Measurements from ENCODE around the gene RAB3GAP2. TPM values are rescaled to one million over a fixed set of nuclear protein-coding genes. Genes with fewer than 3 reads are reported as not detected.

The RAB3GAP2 gene
- 10 to 100 TPM; 21.9 to 35.8 (median 28.5) TPM for total RNA-seq
- polyA plus RNA-seq, result 10 to 100 TPM in 1 of 2 donors, 1 to 10 TPM in 1; 5.7 to 10.8 TPM
- long read RNA-seq, donor 1, partial matches to known transcripts, result 2 of 28 reads
- long read RNA-seq, donor 1, other reads (novel, unspliced or antisense), result 25 of 28 reads
- long read RNA-seq, donor 2, partial matches to known transcripts, result 3 of 27 reads
- long read RNA-seq, donor 2, other reads (novel, unspliced or antisense), result 24 of 27 reads
- long read RNA-seq, donor 3, partial matches to known transcripts, result 6 of 25 reads
- long read RNA-seq, donor 3, other reads (novel, unspliced or antisense), result 19 of 25 reads

- Histone ChIP-seq H3K27me3 (no peaks in the 10 kb centered on the region), H3K27ac (peak within 1 kb of the TSS; percentile 48 to 97 (median 88)), H3K9me3 (no peaks in the 10 kb centered on the region), H3K4me3 (peak within 1 kb of the TSS; percentile 75 to 98 (median 84)), H3K36me3 (peaks cover 0 to 25% (median 0%) of the 10 kb centered on the region in 9 donors), H3K4me1 (peaks cover 0 to 41% (median 29%) of the 10 kb centered on the region in 9 donors)
- no peak for TF ChIP-seq CTCF (IDR thresholded peaks at IDR 0.05)
- 0 to 1% methylated on average over 45 to 49 of the region's 49 CpGs for WGBS, 2 donors
- ATAC-seq, result peak; percentile 97 to 99 (median 98)
- peak; percentile 95 to 96 for DNase-seq
- intact Hi-C loops (cut with DNase I), result loop anchor here in 2 of 10 donors (5.0 to 10.0 kb wide), 4 partner anchors 45 to 463 kb away; partner anchors contain the start of gene IARS2 (in 1 of the 2)
These were observed at the start of gene RAB3GAP2 for GRCh38 chr1:220272047-220272840. Gene RAB3GAP2, minus strand, starts transcription at chr1:220272453. Its CDS starts 116 bp downstream, at chr1:220272337.

- intact Hi-C loops (cut with DNase I), result no loop called here
- peaks cover 0 to 20% (median 0%) of the 10 kb centered on the region in 9 donors for H3K4me1 ChIP-seq
- H3K27ac ChIP-seq, result no peak overlapping the region
- H3K9me3 ChIP-seq, result no peaks in the 10 kb centered on the region
- 91 to 92% methylated on average over 6 of the region's 6 CpGs for WGBS, 2 donors
- ATAC-seq (no peak), DNase-seq (no peak)
- no peak for TF ChIP-seq CTCF (IDR thresholded peaks at IDR 0.05)
- no peaks in the 10 kb centered on the region for H3K27me3 ChIP-seq
- H3K36me3 ChIP-seq, result no peaks in the 10 kb centered on the region
- no peak overlapping the region for H3K4me3 ChIP-seq
These were observed 49.5 kb upstream of the RAB3GAP2 start for GRCh38 chr1:220321758-220322157.

GRCh38 chr1:220320709-220321108, 48.5 kb upstream of the RAB3GAP2 start:
- 84 to 90% methylated on average over 2 of the region's 2 CpGs for WGBS, 2 donors
- no peak for DNase-seq
- no peaks in the 10 kb centered on the region for H3K36me3 ChIP-seq

More at GRCh38 chr1:220320709-220321108, 48.5 kb upstream of the RAB3GAP2 start:
- Histone ChIP-seq H3K27ac (no peak overlapping the region), H3K4me1 (peaks cover 0 to 22% (median 3%) of the 10 kb centered on the region in 9 donors), H3K4me3 (no peak overlapping the region), H3K9me3 (no peaks in the 10 kb centered on the region), H3K27me3 (no peaks in the 10 kb centered on the region)
- intact Hi-C loops (cut with DNase I), result no loop called here
- TF ChIP-seq CTCF (IDR thresholded peaks at IDR 0.05), result no peak
- ATAC-seq, result no peak
